DND-41 (cell line): ENCODE measurements around the gene PAPPA2.

Experiments
- ATAC-seq: fragments of 200-7000 bp; cut with Tn5 transposase; 3 replicates; pipeline ENCODE4 v1.9.1; 2021; ENCODE audit warnings: low read depth; ENCODE audit not compliant: insufficient read depth
- DNase-seq: peaks from one replicate; pipeline ENCODE4 v3.0.0-alpha.2; 2020
- H2AFZ ChIP-seq: 2 replicates; pipeline ENCODE4 v1.6.0; 2012; ENCODE audit warnings: low read depth, low read length
- H3K27ac ChIP-seq: 2 replicates; pipeline ENCODE4 v1.5.1; 2012; ENCODE audit warnings: low read length, inconsistent platforms
- H3K27me3 ChIP-seq: fragments of 200-600 bp; sonication (generic); 2 replicates; pipeline ENCODE4 v1.6.0; 2012; ENCODE audit warnings: low read length, mild to moderate bottlenecking, inconsistent platforms; ENCODE audit not compliant: insufficient read depth, poor library complexity
- H3K36me3 ChIP-seq: 2 replicates; pipeline ENCODE4 v1.5.1; 2012; ENCODE audit warnings: low read length, inconsistent platforms; ENCODE audit not compliant: insufficient read depth
- H3K4me1 ChIP-seq: 2 replicates; pipeline ENCODE4 v1.5.1; 2012; ENCODE audit warnings: mild to moderate bottlenecking, low read length; ENCODE audit not compliant: insufficient read depth
- H3K4me2 ChIP-seq: 2 replicates; pipeline ENCODE4 v1.6.0; 2012; ENCODE audit warnings: mild to moderate bottlenecking, moderate library complexity, low read length, inconsistent platforms; ENCODE audit not compliant: insufficient read depth
- H3K4me3 ChIP-seq, 2 experiments: fragments of 200-600 bp in 1 of 2; shearing (Covaris generic) in 1 of 2; 2 replicates each; pipeline ENCODE4 v1.5.1; 2012 to 2016; ENCODE audit warnings: inconsistent platforms in 2 of 2, low read length in 2 of 2, mild to moderate bottlenecking in 2 of 2, low read depth in 1 of 2, moderate library complexity in 1 of 2
- H3K79me2 ChIP-seq: 2 replicates; pipeline ENCODE4 v1.6.0; 2012; ENCODE audit warnings: low read length, inconsistent platforms; ENCODE audit not compliant: insufficient read depth
- H3K9ac ChIP-seq: 2 replicates; pipeline ENCODE4 v1.6.0; 2012; ENCODE audit warnings: low read depth, mild to moderate bottlenecking, inconsistent platforms, low read length, moderate library complexity
- H3K9me3 ChIP-seq: 2 replicates; pipeline ENCODE4 v1.5.1; 2012; ENCODE audit warnings: low read length, moderate library complexity, mild to moderate bottlenecking, inconsistent platforms; ENCODE audit not compliant: insufficient read depth, severe bottlenecking
- H4K20me1 ChIP-seq: 2 replicates; pipeline ENCODE4 v1.6.0; 2012; ENCODE audit warnings: low read length; ENCODE audit not compliant: insufficient read depth
- CTCF ChIP-seq: IDR thresholded peaks from 2 replicates; pipeline ENCODE4 v1.5.1; 2012; ENCODE audit warnings: borderline replicate concordance, low read length, moderate library complexity, mild to moderate bottlenecking; ENCODE audit not compliant: poor library complexity, severe bottlenecking; ENCODE audit errors: extremely low read depth
- EZH2 ChIP-seq: IDR thresholded peaks from 3 replicates; pipeline ENCODE4 v1.6.1; 2012; ENCODE audit warnings: borderline replicate concordance, low read depth, mild to moderate bottlenecking, moderate library complexity, low read length, inconsistent platforms; ENCODE audit not compliant: severe bottlenecking

The PAPPA2 gene

GRCh38 chr1:176696109-176696508 lies 233.1 kb downstream of the PAPPA2 start:
- Histone ChIP-seq H4K20me1 (no peaks in the 10 kb centered on the region), H3K27ac (no peak overlapping the region), H3K79me2 (no peaks in the 10 kb centered on the region), H3K9me3 (no peaks in the 10 kb centered on the region), H2AFZ (no peak overlapping the region), H3K4me1 (peaks cover 4% of the 10 kb centered on the region; the same call in 1 of the 2 replicates), H3K27me3 (no peaks in the 10 kb centered on the region), H3K4me3 (no peak overlapping the region), H3K9ac (no peak overlapping the region), H3K4me2 (no peak overlapping the region), H3K36me3 (no peaks in the 10 kb centered on the region)
- TF ChIP-seq CTCF: no peak
- TF ChIP-seq EZH2: no peak
- DNase-seq: peak; percentile 57
- ATAC-seq: peak; percentile 59

GRCh38 chr1:176696689-176697088 lies 233.7 kb downstream of the PAPPA2 start:
- H3K27ac ChIP-seq: no peak overlapping the region
- ATAC-seq (no peak), DNase-seq (no peak)
- no peaks in the 10 kb centered on the region for H3K36me3 ChIP-seq
- H2AFZ ChIP-seq: no peak overlapping the region
- no peak overlapping the region for H3K4me2 ChIP-seq
- no peaks in the 10 kb centered on the region for H4K20me1 ChIP-seq
- no peaks in the 10 kb centered on the region for H3K9me3 ChIP-seq
- no peaks in the 10 kb centered on the region for H3K79me2 ChIP-seq
- no peak overlapping the region for H3K4me3 ChIP-seq
- no peaks in the 10 kb centered on the region for H3K27me3 ChIP-seq
- TF ChIP-seq CTCF (no peak), EZH2 (no peak)
- H3K9ac ChIP-seq: no peak overlapping the region
- no peaks in the 10 kb centered on the region for H3K4me1 ChIP-seq

GRCh38 chr1:176699821-176700220 lies 236.8 kb downstream of the PAPPA2 start:
- no peaks in the 10 kb centered on the region for H3K27me3 ChIP-seq
- ATAC-seq: no peak
- H3K27ac ChIP-seq: no peak overlapping the region
- no peak for DNase-seq
- no peak overlapping the region for H2AFZ ChIP-seq
- no peaks in the 10 kb centered on the region for H4K20me1 ChIP-seq
- no peak overlapping the region for H3K4me3 ChIP-seq
- H3K4me1 ChIP-seq: no peaks in the 10 kb centered on the region
- no peak overlapping the region for H3K4me2 ChIP-seq
- H3K9ac ChIP-seq: no peak overlapping the region
- TF ChIP-seq CTCF: no peak
- TF ChIP-seq EZH2: no peak
- no peaks in the 10 kb centered on the region for H3K79me2 ChIP-seq
- H3K36me3 ChIP-seq: no peaks in the 10 kb centered on the region
- no peaks in the 10 kb centered on the region for H3K9me3 ChIP-seq
